Neural cell (in vitro differentiated cells): ENCODE measurements around the gene ZNF516. TPM values are rescaled to one million over a fixed set of nuclear protein-coding genes. Genes with fewer than 3 reads are reported as not detected.

Source experiments
- H2AFZ ChIP-seq: fragments of 200-600, 300-800 bp; sonication (generic), shearing (Covaris generic); 2 replicates; pipeline ENCODE4 v1.6.0; 2014; ENCODE audit warnings: low read depth, mild to moderate bottlenecking, antibody characterized with exemption, low read length, moderate library complexity
- H3F3A ChIP-seq: fragments of 200-600 bp; shearing (Covaris generic); 2 replicates; pipeline ENCODE4 v1.6.1; 2016; ENCODE audit warnings: mild to moderate bottlenecking, moderate library complexity, mixed read lengths, antibody characterized with exemption, low read length; ENCODE audit not compliant: insufficient read depth, poor library complexity, severe bottlenecking
- H3K27ac ChIP-seq: fragments of 200-600, 300-800 bp; sonication (generic), shearing (Covaris generic); 2 replicates; pipeline ENCODE4 v1.5.1; 2014; ENCODE audit warnings: mild to moderate bottlenecking, low read length, moderate library complexity
- H3K27me3 ChIP-seq: fragments of 300-800, 200-600 bp; sonication (generic), shearing (Covaris generic); 2 replicates; pipeline ENCODE4 v1.6.0; 2014; ENCODE audit warnings: mild to moderate bottlenecking, low read depth, low read length, moderate library complexity; ENCODE audit not compliant: insufficient read depth
- H3K36me3 ChIP-seq: fragments of 300-800, 200-600 bp; sonication (generic), shearing (Covaris generic); 2 replicates; pipeline ENCODE4 v1.5.1; 2014; ENCODE audit warnings: mild to moderate bottlenecking, antibody characterized with exemption, low read length, moderate library complexity; ENCODE audit not compliant: insufficient read depth
- H3K4me2 ChIP-seq: fragments of 300-800, 200-600 bp; sonication (generic), shearing (Covaris generic); 2 replicates; pipeline ENCODE4 v1.6.0; 2014; ENCODE audit warnings: mild to moderate bottlenecking, low read length
- H3K4me3 ChIP-seq: fragments of 300-800, 200-600 bp; sonication (generic), shearing (Covaris generic); 2 replicates; pipeline ENCODE4 v1.5.1; 2014; ENCODE audit warnings: mild to moderate bottlenecking, low read length, moderate library complexity
- H3K79me2 ChIP-seq: fragments of 200-600 bp; shearing (Covaris generic); replicated peaks from 2 replicates; pipeline ENCODE4 v1.6.0; 2014; ENCODE audit warnings: mild to moderate bottlenecking, low read length, moderate library complexity; ENCODE audit not compliant: insufficient read depth
- H3K9ac ChIP-seq: fragments of 300-800, 200-600 bp; sonication (generic), shearing (Covaris generic); 2 replicates; pipeline ENCODE4 v1.6.1; 2016; ENCODE audit warnings: mild to moderate bottlenecking, low read length, mixed read lengths
- H3K9me2 ChIP-seq: fragments of 200-600 bp; shearing (Covaris generic); 2 replicates; pipeline ENCODE4 v1.6.1; 2016; ENCODE audit warnings: mild to moderate bottlenecking, low read length, mixed read lengths; ENCODE audit not compliant: insufficient read depth
- H3K9me3 ChIP-seq: fragments of 200-600, 300-800 bp; sonication (generic), shearing (Covaris generic); 2 replicates; pipeline ENCODE4 v1.6.1; 2016; ENCODE audit warnings: mild to moderate bottlenecking, mixed run types, low read length, moderate library complexity, mixed read lengths
- H4K20me1 ChIP-seq: fragments of 200-600 bp; shearing (Covaris generic); 2 replicates; pipeline ENCODE4 v1.6.1; 2016; ENCODE audit warnings: mild to moderate bottlenecking, mixed run types; ENCODE audit not compliant: insufficient read depth
- CTCF ChIP-seq: fragments of 450-650 bp; IDR thresholded peaks from 2 replicates; pipeline ENCODE4 v1.5.1; 2014; ENCODE audit warnings: antibody characterized with exemption, mild to moderate bottlenecking, moderate library complexity; ENCODE audit not compliant: poor library complexity, severe bottlenecking
- EP300 ChIP-seq: fragments of 450-650 bp; conservative IDR thresholded peaks from 2 replicates; pipeline ENCODE4 v1.6.1; 2014; ENCODE audit warnings: antibody characterized with exemption, mild to moderate bottlenecking, moderate library complexity; ENCODE audit not compliant: poor library complexity, severe bottlenecking
- EZH2 ChIP-seq: fragments of 200-600, 300-800 bp; shearing (Covaris generic), sonication (generic); IDR thresholded peaks from 2 replicates; pipeline ENCODE4 v1.6.1; 2014; ENCODE audit warnings: antibody characterized with exemption, low read length, borderline replicate concordance, mild to moderate bottlenecking; ENCODE audit not compliant: insufficient read depth, poor library complexity, severe bottlenecking
- MXI1 ChIP-seq: fragments of 450-650 bp; conservative IDR thresholded peaks from 2 replicates; pipeline ENCODE4 v1.6.1; 2014; ENCODE audit warnings: antibody characterized with exemption, mild to moderate bottlenecking; ENCODE audit not compliant: poor library complexity, severe bottlenecking
- POLR2AphosphoS5 ChIP-seq: IDR thresholded peaks from 2 replicates; pipeline ENCODE4 v1.6.1; 2012
- RAD21 ChIP-seq: fragments of 450-650 bp; conservative IDR thresholded peaks from 2 replicates; pipeline ENCODE4 v1.6.1; 2014; ENCODE audit warnings: antibody characterized with exemption, mild to moderate bottlenecking, moderate library complexity
- SMC3 ChIP-seq: fragments of 450-650 bp; conservative IDR thresholded peaks from 2 replicates; pipeline ENCODE4 v1.6.1; 2014; ENCODE audit warnings: antibody characterized with exemption, mild to moderate bottlenecking, moderate library complexity; ENCODE audit not compliant: poor library complexity
- TAF1 ChIP-seq: IDR thresholded peaks from 2 replicates; pipeline ENCODE4 v1.6.1; 2012; ENCODE audit warnings: low read depth
- polyA plus RNA-seq: library from polyadenylated mRNA; depleted of rRNA; stranded (reverse); fragments of >200 nt; gene quantifications from 2 replicates; pipeline ENCODE4 v1.2.3, GENCODE V29; 2014
- TF ChIP-seq, protein P1 (sequence below): IDR thresholded peaks from 2 replicates; pipeline ENCODE4 v1.6.1; 2012; ENCODE audit warnings: borderline replicate concordance

The ZNF516 gene
- polyA plus RNA-seq, 1 donor from 2014 or later: 11.5 TPM

DNA sequence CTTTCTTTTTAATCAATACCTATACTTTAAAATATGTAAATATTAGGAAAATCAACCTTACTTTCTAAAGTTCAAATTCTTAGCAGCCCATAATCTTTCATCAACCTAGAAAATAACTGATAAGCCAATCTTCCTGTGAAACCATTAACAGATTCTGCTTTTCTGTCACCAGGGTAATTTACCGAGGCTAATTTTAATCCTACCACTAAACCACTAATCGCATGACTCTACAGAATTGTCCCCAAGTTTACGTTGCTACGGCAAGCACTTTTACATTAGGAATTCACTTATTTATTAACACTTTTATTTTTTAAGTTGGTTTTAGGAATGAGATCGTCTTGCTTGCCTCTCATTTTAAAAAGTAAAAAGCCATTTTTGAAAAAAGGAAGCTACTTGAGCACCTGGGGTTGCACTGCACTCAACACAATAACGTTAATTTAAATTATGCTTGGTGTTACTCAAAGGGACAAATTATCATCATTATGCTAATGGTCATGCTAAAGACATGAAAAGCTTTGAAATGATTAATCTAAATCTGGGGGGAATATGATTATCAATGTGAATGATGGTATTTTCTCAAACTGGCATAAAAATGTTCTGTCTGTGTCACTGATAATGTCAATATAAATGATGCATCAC, 10.2 kb downstream of the ZNF516 start:
- Histone ChIP-seq H3K9ac (no peak overlapping the region), H3K4me3 (no peak overlapping the region), H3K36me3 (no peaks in the 10 kb centered on the region), H2AFZ (no peak overlapping the region), H3K9me2 (no peaks in the 10 kb centered on the region), H3K4me2 (no peak overlapping the region), H3K27ac (no peak overlapping the region), H3F3A (peaks cover 4% of the 10 kb centered on the region), H3K79me2 (peaks cover 94% of the 10 kb centered on the region), H3K9me3 (no peaks in the 10 kb centered on the region), H3K27me3 (no peaks in the 10 kb centered on the region), H4K20me1 (no peaks in the 10 kb centered on the region)
- no peak for TF ChIP-seq CTCF
- TF ChIP-seq, protein P1, sequence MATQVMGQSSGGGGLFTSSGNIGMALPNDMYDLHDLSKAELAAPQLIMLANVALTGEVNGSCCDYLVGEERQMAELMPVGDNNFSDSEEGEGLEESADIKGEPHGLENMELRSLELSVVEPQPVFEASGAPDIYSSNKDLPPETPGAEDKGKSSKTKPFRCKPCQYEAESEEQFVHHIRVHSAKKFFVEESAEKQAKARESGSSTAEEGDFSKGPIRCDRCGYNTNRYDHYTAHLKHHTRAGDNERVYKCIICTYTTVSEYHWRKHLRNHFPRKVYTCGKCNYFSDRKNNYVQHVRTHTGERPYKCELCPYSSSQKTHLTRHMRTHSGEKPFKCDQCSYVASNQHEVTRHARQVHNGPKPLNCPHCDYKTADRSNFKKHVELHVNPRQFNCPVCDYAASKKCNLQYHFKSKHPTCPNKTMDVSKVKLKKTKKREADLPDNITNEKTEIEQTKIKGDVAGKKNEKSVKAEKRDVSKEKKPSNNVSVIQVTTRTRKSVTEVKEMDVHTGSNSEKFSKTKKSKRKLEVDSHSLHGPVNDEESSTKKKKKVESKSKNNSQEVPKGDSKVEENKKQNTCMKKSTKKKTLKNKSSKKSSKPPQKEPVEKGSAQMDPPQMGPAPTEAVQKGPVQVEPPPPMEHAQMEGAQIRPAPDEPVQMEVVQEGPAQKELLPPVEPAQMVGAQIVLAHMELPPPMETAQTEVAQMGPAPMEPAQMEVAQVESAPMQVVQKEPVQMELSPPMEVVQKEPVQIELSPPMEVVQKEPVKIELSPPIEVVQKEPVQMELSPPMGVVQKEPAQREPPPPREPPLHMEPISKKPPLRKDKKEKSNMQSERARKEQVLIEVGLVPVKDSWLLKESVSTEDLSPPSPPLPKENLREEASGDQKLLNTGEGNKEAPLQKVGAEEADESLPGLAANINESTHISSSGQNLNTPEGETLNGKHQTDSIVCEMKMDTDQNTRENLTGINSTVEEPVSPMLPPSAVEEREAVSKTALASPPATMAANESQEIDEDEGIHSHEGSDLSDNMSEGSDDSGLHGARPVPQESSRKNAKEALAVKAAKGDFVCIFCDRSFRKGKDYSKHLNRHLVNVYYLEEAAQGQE: no peak
- TF ChIP-seq EZH2: no peak
- no peak for TF ChIP-seq EP300
- no peak for TF ChIP-seq POLR2AphosphoS5
- TF ChIP-seq RAD21: no peak
- TF ChIP-seq TAF1: no peak
- TF ChIP-seq SMC3: no peak
- TF ChIP-seq MXI1: no peak

GRCh38 chr18:76483780-76484179, 11.3 kb downstream of the ZNF516 start:
- H3K36me3 ChIP-seq: no peaks in the 10 kb centered on the region
- peaks cover 94% of the 10 kb centered on the region for H3K79me2 ChIP-seq
- no peak overlapping the region for H3K9ac ChIP-seq
- no peak overlapping the region for H2AFZ ChIP-seq
- no peak overlapping the region for H3K27ac ChIP-seq
- no peak overlapping the region for H3K4me2 ChIP-seq
- no peaks in the 10 kb centered on the region for H3K9me3 ChIP-seq
- TF ChIP-seq, protein P1: no peak
- TF ChIP-seq RAD21: no peak
- no peak for TF ChIP-seq CTCF
- no peak for TF ChIP-seq EP300
- TF ChIP-seq MXI1: no peak
- TF ChIP-seq SMC3: no peak
- TF ChIP-seq TAF1: no peak
- no peak for TF ChIP-seq EZH2
- no peak for TF ChIP-seq POLR2AphosphoS5
- H3K27me3 ChIP-seq: no peaks in the 10 kb centered on the region
- H3K9me2 ChIP-seq: no peaks in the 10 kb centered on the region
- no peak overlapping the region for H3K4me3 ChIP-seq
- no peaks in the 10 kb centered on the region for H4K20me1 ChIP-seq
- H3F3A ChIP-seq: no peaks in the 10 kb centered on the region
